HG03342 (cell line): ENCODE results near the gene GLO1.

Experiments used
- ATAC-seq: cut with Tn5 transposase; IDR thresholded peaks from one replicate; pipeline ENCODE4 v1.9.1; 2021; ENCODE audit warnings: mild to moderate bottlenecking, moderate library complexity; ENCODE audit not compliant: unreplicated experiment

Gene GLO1

GRCh38 chr6:38702558-38703397 is at the start of gene GLO1:
Gene GLO1 (minus strand): TSS chr6:38703145. CDS start chr6:38703054, 91 bp downstream.
- ATAC-seq = peak; percentile 100

GRCh38 chr6:38750968-38751615 is 48.1 kb upstream of the GLO1 start:
- no peak for ATAC-seq

GRCh38 chr6:38749473-38749872 is 46.5 kb upstream of the GLO1 start:
- no peak for ATAC-seq

- no peak for ATAC-seq
Observed at GRCh38 chr6:38739532-38739931, 36.6 kb upstream of the GLO1 start.

- no peak for ATAC-seq
Observed at GRCh38 chr6:38738261-38738660, 35.3 kb upstream of the GLO1 start.

- ATAC-seq = no peak
Observed at GRCh38 chr6:38736951-38737350, 34.0 kb upstream of the GLO1 start.

- no peak for ATAC-seq
Observed at GRCh38 chr6:38730140-38730862, 27.4 kb upstream of the GLO1 start.

- ATAC-seq = no peak
Observed at GRCh38 chr6:38728203-38728602, 25.3 kb upstream of the GLO1 start.

GRCh38 chr6:38725414-38726183 is 22.7 kb upstream of the GLO1 start:
- no peak for ATAC-seq

GRCh38 chr6:38724343-38724742 is 21.4 kb upstream of the GLO1 start:
- no peak for ATAC-seq

- no peak for ATAC-seq
Observed at GRCh38 chr6:38723783-38724182, 20.8 kb upstream of the GLO1 start.

- ATAC-seq = no peak
Observed at GRCh38 chr6:38722727-38723334, 19.9 kb upstream of the GLO1 start.

- ATAC-seq = no peak
Observed at GRCh38 chr6:38722038-38722437, 19.1 kb upstream of the GLO1 start.

- ATAC-seq = no peak
Observed at GRCh38 chr6:38720295-38720694, 17.4 kb upstream of the GLO1 start.

- no peak for ATAC-seq
Observed at GRCh38 chr6:38719358-38719757, 16.4 kb upstream of the GLO1 start.

GRCh38 chr6:38716825-38717224 is 13.9 kb upstream of the GLO1 start:
- no peak for ATAC-seq

GRCh38 chr6:38715016-38715689 is 12.2 kb upstream of the GLO1 start, which contains the start of gene DNAH8:
Gene DNAH8 (plus strand): TSS chr6:38715311. CDS start chr6:38722810, 7,499 bp downstream.
- no peak for ATAC-seq

GRCh38 chr6:38714239-38715015 is 11.5 kb upstream of the GLO1 start:
- no peak for ATAC-seq

GRCh38 chr6:38713812-38714211 is 10.9 kb upstream of the GLO1 start:
- ATAC-seq = no peak
